SJCRH30 (cell line): ENCODE data around the gene ROPN1B. TPM values are rescaled to one million over a fixed set of nuclear protein-coding genes. Genes with fewer than 3 reads are reported as not detected.

ENCODE experiments used
- DNase-seq, 2 experiments: peaks; one replicate each; pipeline ENCODE4 v3.0.0-alpha.2; 2015 to 2020
- H3K27ac ChIP-seq: fragments of 250-450 bp; sonication (Bioruptor Pico); 2 replicates; pipeline ENCODE4 v1.5.1; 2020; ENCODE audit warnings: mild to moderate bottlenecking, moderate library complexity
- H3K27me3 ChIP-seq: fragments of 250-450 bp; sonication (Bioruptor Pico); 2 replicates; pipeline ENCODE4 v1.5.1; 2020; ENCODE audit warnings: mild to moderate bottlenecking, moderate library complexity
- H3K36me3 ChIP-seq: fragments of 250-450 bp; sonication (Bioruptor Pico); 2 replicates; pipeline ENCODE4 v1.5.1; 2020; ENCODE audit warnings: mild to moderate bottlenecking, moderate library complexity
- H3K4me1 ChIP-seq: fragments of 250-450 bp; sonication (Bioruptor Pico); 2 replicates; pipeline ENCODE4 v1.5.1; 2020; ENCODE audit warnings: mild to moderate bottlenecking, moderate library complexity
- H3K4me3 ChIP-seq: fragments of 250-450 bp; sonication (Bioruptor Pico); 2 replicates; pipeline ENCODE4 v1.5.1; 2020; ENCODE audit warnings: mild to moderate bottlenecking, moderate library complexity
- H3K9me3 ChIP-seq: fragments of 250-450 bp; sonication (Bioruptor Pico); replicated peaks from 2 replicates; pipeline ENCODE4 v1.5.1; 2020; ENCODE audit warnings: mild to moderate bottlenecking, moderate library complexity
- total RNA-seq: library from RNA; depleted of rRNA; stranded (reverse); fragments of >200 nt; shearing (Covaris generic); gene quantifications from 2 replicates; pipeline ENCODE4 v1.2.3, GENCODE V29; 2014; rRNA removed

ROPN1B gene
- total RNA-seq, 1 experiment from 2014 or later = not detected

GRCh38 chr3:126025862-126026261 lies 56.9 kb downstream of the ROPN1B start:
- no peaks in the 10 kb centered on the region for H3K27me3 ChIP-seq
- no peak overlapping the region for H3K27ac ChIP-seq
- H3K4me3 ChIP-seq = no peak overlapping the region
- no peak for DNase-seq
- no peaks in the 10 kb centered on the region for H3K4me1 ChIP-seq
- H3K9me3 ChIP-seq = 0 out of 2 replicates have a peak, but pooled peaks cover 6% of the 10 kb centered on the region
- no peaks in the 10 kb centered on the region for H3K36me3 ChIP-seq

- Histone ChIP-seq H3K9me3 (0 out of 2 replicates have a peak, but pooled peaks cover 6% of the 10 kb centered on the region), H3K4me3 (no peak overlapping the region), H3K4me1 (no peaks in the 10 kb centered on the region), H3K36me3 (no peaks in the 10 kb centered on the region), H3K27ac (no peak overlapping the region), H3K27me3 (no peaks in the 10 kb centered on the region)
- DNase-seq = no peak
Measured at GRCh38 chr3:126026277-126026751, 57.3 kb downstream of the ROPN1B start.

GRCh38 chr3:126026761-126027160 lies 57.8 kb downstream of the ROPN1B start:
- H3K4me1 ChIP-seq = no peaks in the 10 kb centered on the region
- H3K27me3 ChIP-seq = no peaks in the 10 kb centered on the region
- no peak overlapping the region for H3K27ac ChIP-seq
- no peak overlapping the region for H3K4me3 ChIP-seq
- 0 out of 2 replicates have a peak, but pooled peaks cover 6% of the 10 kb centered on the region for H3K9me3 ChIP-seq
- DNase-seq = no peak
- H3K36me3 ChIP-seq = no peaks in the 10 kb centered on the region

- H3K4me1 ChIP-seq = no peaks in the 10 kb centered on the region
- no peak overlapping the region for H3K4me3 ChIP-seq
- 0 out of 2 replicates have a peak, but pooled peaks cover 6% of the 10 kb centered on the region for H3K9me3 ChIP-seq
- no peaks in the 10 kb centered on the region for H3K36me3 ChIP-seq
- H3K27ac ChIP-seq = no peak overlapping the region
- H3K27me3 ChIP-seq = no peaks in the 10 kb centered on the region
- DNase-seq = no peak
Measured at GRCh38 chr3:126028096-126028495, 59.1 kb downstream of the ROPN1B start.

- H3K27ac ChIP-seq = no peak overlapping the region
- H3K36me3 ChIP-seq = no peaks in the 10 kb centered on the region
- H3K27me3 ChIP-seq = no peaks in the 10 kb centered on the region
- 0 out of 2 replicates have a peak, but pooled peaks cover 6% of the 10 kb centered on the region for H3K9me3 ChIP-seq
- H3K4me3 ChIP-seq = no peak overlapping the region
- no peak for DNase-seq
- no peaks in the 10 kb centered on the region for H3K4me1 ChIP-seq
Measured at GRCh38 chr3:126029241-126029640, 60.3 kb downstream of the ROPN1B start.

- Histone ChIP-seq H3K4me3 (no peak overlapping the region), H3K27me3 (no peaks in the 10 kb centered on the region), H3K36me3 (no peaks in the 10 kb centered on the region), H3K27ac (no peak overlapping the region), H3K4me1 (no peaks in the 10 kb centered on the region), H3K9me3 (0 out of 2 replicates have a peak, but pooled peaks cover 6% of the 10 kb centered on the region)
- no peak for DNase-seq
Measured at GRCh38 chr3:126030455-126030854, 61.5 kb downstream of the ROPN1B start.

- no peaks in the 10 kb centered on the region for H3K27me3 ChIP-seq
- no peak overlapping the region for H3K4me3 ChIP-seq
- no peak overlapping the region for H3K27ac ChIP-seq
- no peaks in the 10 kb centered on the region for H3K4me1 ChIP-seq
- no peaks in the 10 kb centered on the region for H3K36me3 ChIP-seq
- DNase-seq = no peak
- 0 out of 2 replicates have a peak, but pooled peaks cover 6% of the 10 kb centered on the region for H3K9me3 ChIP-seq
Measured at GRCh38 chr3:126031981-126032471, 63.0 kb downstream of the ROPN1B start.

Other genes starting within 250 kb of the ROPN1B start
- 32.2 and 32.5 TPM in 2 replicates for gene SLC41A3, start 114.9 kb downstream of the ROPN1B start, total RNA-seq
- gene ALDH1L1, start 211.4 kb downstream of the ROPN1B start, total RNA-seq = 0.05 and 0.08 TPM in 2 replicates